ENCODE data around the gene ZNF718. TPM values are rescaled to one million over a fixed set of nuclear protein-coding genes. Genes with fewer than 3 reads are reported as not detected.
"Not testable (repeated sequence)": the region's sequence is repeated elsewhere in the genome, so short reads cannot be mapped to it uniquely, and the experiment has no call there.

Gene ZNF718
- total and polyA plus RNA-seq, 2 experiments from 2014 or later, result 11.1 to 17.1 TPM

- no peak for DNase-seq (ENCODE audit: low read depth in 1 of 2, low spot score in 1 of 2)
- no peaks in the 10 kb centered on the region for H3K4me1 ChIP-seq (ENCODE audit: low read depth)
- no peaks in the 10 kb centered on the region for H3K27me3 ChIP-seq
- H3K4me3 ChIP-seq, result no peak overlapping the region
- peaks cover 9% of the 10 kb centered on the region for H3K9me3 ChIP-seq (ENCODE audit: low read depth)
- H3K27ac ChIP-seq, result no peak overlapping the region
- peaks cover 22% of the 10 kb centered on the region for H3K36me3 ChIP-seq
- TF ChIP-seq, protein P1, sequence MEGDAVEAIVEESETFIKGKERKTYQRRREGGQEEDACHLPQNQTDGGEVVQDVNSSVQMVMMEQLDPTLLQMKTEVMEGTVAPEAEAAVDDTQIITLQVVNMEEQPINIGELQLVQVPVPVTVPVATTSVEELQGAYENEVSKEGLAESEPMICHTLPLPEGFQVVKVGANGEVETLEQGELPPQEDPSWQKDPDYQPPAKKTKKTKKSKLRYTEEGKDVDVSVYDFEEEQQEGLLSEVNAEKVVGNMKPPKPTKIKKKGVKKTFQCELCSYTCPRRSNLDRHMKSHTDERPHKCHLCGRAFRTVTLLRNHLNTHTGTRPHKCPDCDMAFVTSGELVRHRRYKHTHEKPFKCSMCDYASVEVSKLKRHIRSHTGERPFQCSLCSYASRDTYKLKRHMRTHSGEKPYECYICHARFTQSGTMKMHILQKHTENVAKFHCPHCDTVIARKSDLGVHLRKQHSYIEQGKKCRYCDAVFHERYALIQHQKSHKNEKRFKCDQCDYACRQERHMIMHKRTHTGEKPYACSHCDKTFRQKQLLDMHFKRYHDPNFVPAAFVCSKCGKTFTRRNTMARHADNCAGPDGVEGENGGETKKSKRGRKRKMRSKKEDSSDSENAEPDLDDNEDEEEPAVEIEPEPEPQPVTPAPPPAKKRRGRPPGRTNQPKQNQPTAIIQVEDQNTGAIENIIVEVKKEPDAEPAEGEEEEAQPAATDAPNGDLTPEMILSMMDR (IDR thresholded peaks at IDR 0.05; ENCODE audit: low read depth, low read length), result no peak
Measured at GRCh38 chr4:138935-139334, 14.6 kb downstream of the ZNF718 start.

DNA sequence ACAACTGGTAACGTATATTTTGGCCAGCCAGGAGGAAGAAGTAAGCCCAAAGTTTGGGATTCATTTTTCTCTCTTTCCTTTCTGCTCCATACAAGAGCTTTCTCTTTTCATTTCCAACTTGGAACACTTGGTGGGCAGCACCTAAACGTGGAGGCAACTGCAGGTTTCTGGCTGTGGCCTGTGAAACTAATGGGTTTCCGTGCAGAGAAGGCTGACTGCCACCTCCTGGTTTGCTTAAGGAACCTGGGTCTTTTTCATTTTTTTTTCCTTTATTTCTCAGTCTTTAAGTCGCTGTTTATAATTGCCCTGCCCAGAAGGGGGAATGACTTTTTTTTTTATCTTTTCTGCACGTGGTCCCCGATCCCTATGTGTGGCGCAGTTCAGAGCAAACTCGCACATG is 15.4 kb downstream of the ZNF718 start:
- no peak for DNase-seq (ENCODE audit: low read depth in 1 of 2, low spot score in 1 of 2)
- no peaks in the 10 kb centered on the region for H3K27me3 ChIP-seq
- TF ChIP-seq, protein P1 (IDR thresholded peaks at IDR 0.05; ENCODE audit: low read depth, low read length), result no peak
- peaks cover 15% of the 10 kb centered on the region for H3K36me3 ChIP-seq
- no peaks in the 10 kb centered on the region for H3K4me1 ChIP-seq (ENCODE audit: low read depth)
- no peak overlapping the region for H3K27ac ChIP-seq
- H3K9me3 ChIP-seq (ENCODE audit: low read depth), result peaks cover 9% of the 10 kb centered on the region
- H3K4me3 ChIP-seq, result no peak overlapping the region

GRCh38 chr4:146621-147020 is 22.3 kb downstream of the ZNF718 start:
- Histone ChIP-seq H3K36me3 (no peaks in the 10 kb centered on the region), H3K9me3 (ENCODE audit: low read depth) (peaks cover 4% of the 10 kb centered on the region), H3K4me1 (ENCODE audit: low read depth) (no peaks in the 10 kb centered on the region), H3K27ac (no peak overlapping the region), H3K27me3 (no peaks in the 10 kb centered on the region), H3K4me3 (no peak overlapping the region)
- no peak for DNase-seq (ENCODE audit: low read depth in 1 of 2, low spot score in 1 of 2)
- TF ChIP-seq, protein P1 (IDR thresholded peaks at IDR 0.05; ENCODE audit: low read depth, low read length), result no peak

GRCh38 chr4:147233-147632 is 22.9 kb downstream of the ZNF718 start:
- no peaks in the 10 kb centered on the region for H3K36me3 ChIP-seq
- H3K4me1 ChIP-seq (ENCODE audit: low read depth), result no peaks in the 10 kb centered on the region
- DNase-seq (ENCODE audit: low read depth in 1 of 2, low spot score in 1 of 2), result no peak
- H3K27me3 ChIP-seq, result no peaks in the 10 kb centered on the region
- no peak overlapping the region for H3K27ac ChIP-seq
- peaks cover 3% of the 10 kb centered on the region for H3K9me3 ChIP-seq (ENCODE audit: low read depth)
- no peak overlapping the region for H3K4me3 ChIP-seq
- TF ChIP-seq, protein P1 (IDR thresholded peaks at IDR 0.05; ENCODE audit: low read depth, low read length), result no peak

DNA sequence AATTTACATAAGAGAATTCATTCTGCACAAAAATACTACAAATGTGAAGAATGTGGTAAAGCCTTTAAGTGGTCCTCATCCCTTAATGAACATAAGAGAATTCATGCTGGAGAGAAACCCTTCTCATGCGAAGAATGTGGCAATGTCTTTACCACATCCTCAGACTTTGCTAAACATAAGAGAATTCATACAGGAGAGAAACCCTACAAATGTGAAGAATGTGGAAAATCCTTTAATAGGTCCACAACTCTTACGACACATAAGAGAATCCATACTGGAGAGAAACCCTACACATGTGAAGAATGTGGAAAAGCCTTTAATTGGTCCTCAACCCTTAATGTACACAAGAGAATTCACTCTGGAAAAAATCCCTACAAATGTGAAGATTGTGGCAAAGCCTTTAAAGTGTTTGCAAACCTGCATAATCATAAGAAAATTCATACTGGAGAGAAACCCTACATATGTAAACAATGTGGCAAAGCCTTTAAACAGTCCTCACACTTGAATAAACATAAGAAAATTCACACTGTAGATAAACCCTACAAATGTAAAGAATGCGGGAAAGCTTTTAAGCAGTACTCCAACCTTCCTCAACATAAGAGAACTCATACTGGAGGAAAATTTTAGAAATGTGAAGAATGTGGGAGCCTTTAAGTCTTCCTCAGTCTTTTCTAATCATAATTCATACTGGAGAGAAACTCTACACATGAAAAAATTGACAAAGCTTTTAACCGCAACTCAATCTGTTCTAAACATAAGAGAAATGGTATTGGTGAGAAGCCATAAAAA is 37.4 kb downstream of the ZNF718 start:
- TF ChIP-seq, protein P1 (IDR thresholded peaks at IDR 0.05; ENCODE audit: low read depth, low read length), result no peak
- no peak overlapping the region for H3K27ac ChIP-seq
- H3K36me3 ChIP-seq, result no peaks in the 10 kb centered on the region
- peaks cover 22% of the 10 kb centered on the region for H3K9me3 ChIP-seq (ENCODE audit: low read depth)
- H3K27me3 ChIP-seq, result no peaks in the 10 kb centered on the region
- no peak for DNase-seq (ENCODE audit: low read depth in 1 of 2, low spot score in 1 of 2)
- H3K4me3 ChIP-seq, result no peak overlapping the region
- no peaks in the 10 kb centered on the region for H3K4me1 ChIP-seq (ENCODE audit: low read depth)

- not testable (repeated sequence) for H3K4me3 ChIP-seq; H3K27me3 ChIP-seq; H3K9me3 ChIP-seq (ENCODE audit: low read depth)
Measured at GRCh38 chr4:169640-170039, 45.3 kb downstream of the ZNF718 start.

GRCh38 chr4:171318-171717 is 47.0 kb downstream of the ZNF718 start:
- H3K27ac ChIP-seq; DNase-seq (ENCODE audit: low read depth in 1 of 2, low spot score in 1 of 2); H3K27me3 ChIP-seq; H3K4me1 ChIP-seq (ENCODE audit: low read depth); H3K36me3 ChIP-seq; H3K9me3 ChIP-seq (ENCODE audit: low read depth); H3K4me3 ChIP-seq: not testable (repeated sequence)

More at GRCh38 chr4:169640-170039, 45.3 kb downstream of the ZNF718 start:
- not testable (repeated sequence) for H3K27ac ChIP-seq; DNase-seq (ENCODE audit: low read depth in 1 of 2, low spot score in 1 of 2); H3K36me3 ChIP-seq; H3K4me1 ChIP-seq (ENCODE audit: low read depth)

Measured in cardiac muscle cell (in vitro differentiated cells and primary cell).